GM19240 (cell line): ENCODE measurements around the gene THEMIS.
"Not testable (repeated sequence)": the region's sequence is repeated elsewhere in the genome, so short reads cannot be mapped to it uniquely, and the experiment has no call there.

ENCODE experiments used
- DNase-seq: peaks from one replicate; pipeline ENCODE4 v3.0.0; 2011; ENCODE audit warnings: low spot score; ENCODE audit not compliant: insufficient read length

The THEMIS gene

DNA sequence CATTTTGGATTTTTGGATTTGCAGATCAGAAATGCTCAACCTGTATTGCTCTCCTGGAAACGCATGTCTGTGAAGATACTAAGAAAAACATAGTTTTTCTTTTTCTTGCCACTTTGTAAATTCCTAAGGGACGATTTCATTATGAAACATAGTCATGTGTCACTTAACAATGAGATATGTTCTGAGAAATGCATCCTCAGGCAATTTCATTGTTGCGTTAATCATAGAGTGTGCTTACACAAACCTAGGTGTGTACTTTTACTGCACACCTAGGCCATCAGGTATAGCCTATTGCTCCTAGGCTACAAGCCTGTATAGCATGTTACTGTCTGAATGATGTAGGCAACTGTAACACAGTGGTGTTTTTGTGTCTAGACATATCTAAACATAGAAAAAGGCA, 13.4 kb upstream of the THEMIS start:
- DNase-seq: no peak

DNA sequence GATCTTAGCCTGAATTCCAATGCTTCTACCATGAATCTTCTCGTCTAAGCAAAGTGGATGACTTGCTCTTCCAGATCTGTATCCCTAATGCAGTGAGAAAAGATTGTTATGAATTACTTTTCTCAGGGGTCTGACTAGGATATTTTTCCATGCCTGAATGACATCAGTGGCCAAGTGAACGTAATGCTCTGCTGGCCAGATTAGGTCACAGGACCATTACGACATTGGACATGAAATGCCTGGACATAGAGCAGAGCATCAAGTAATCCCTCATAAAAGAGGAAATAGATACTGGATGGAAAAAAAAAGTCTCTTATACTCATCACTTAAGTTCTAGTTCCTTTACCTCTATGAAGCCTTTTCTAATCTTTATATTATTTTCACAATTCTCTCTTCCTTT, 12.1 kb upstream of the THEMIS start:
- no peak for DNase-seq

DNA sequence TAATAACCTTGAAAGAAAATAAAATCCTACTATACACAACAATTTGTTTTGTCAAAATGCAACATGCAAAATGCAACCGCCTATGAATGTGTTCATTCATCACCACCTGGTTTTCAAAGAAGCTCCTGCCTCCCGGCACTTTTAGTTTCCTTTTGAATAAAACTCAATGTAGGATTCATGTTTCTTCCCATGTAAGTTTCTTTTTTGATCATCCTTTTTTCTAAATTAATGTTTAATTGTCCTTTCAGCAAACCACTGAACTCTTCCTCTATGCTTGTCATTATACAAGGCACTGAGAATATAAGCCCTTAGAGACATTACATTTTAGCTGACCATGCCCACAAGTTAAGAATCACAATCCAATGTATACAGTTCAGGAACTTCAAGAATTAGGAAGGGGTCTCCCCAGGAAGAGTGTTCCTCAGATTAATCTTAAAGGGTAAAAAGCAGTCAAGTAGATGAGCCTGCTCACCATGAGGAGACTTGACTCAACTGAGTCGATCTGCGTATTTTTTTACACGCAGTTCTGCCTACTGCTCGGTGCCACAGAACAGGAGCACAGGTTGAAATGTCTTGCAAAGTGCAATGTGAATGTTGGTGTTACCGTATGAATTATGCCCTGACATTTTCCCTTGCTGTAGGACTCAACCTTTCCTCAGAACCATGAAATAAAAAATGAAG, 7.2 kb upstream of the THEMIS start:
- no peak for DNase-seq

DNA sequence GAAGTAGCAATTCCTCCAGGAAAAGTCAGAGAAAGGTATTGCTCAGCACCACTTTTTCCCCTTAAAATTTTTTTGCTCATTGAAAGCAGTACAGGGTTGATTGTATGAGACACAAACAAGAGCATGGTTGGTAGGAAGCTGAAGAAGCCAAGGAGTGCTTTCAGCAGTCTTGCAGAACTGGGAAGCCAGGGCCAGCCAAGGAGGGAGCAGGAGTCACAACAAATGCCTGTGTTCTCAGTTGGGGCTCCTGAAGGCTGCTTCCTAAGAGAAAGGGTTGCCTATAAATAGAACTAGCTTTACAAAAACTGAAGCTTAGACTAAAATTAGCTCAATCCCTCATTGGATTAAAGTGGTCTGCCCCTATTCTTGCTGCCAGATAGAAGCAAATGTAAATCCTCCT, 3.3 kb upstream of the THEMIS start:
- DNase-seq: no peak

DNA sequence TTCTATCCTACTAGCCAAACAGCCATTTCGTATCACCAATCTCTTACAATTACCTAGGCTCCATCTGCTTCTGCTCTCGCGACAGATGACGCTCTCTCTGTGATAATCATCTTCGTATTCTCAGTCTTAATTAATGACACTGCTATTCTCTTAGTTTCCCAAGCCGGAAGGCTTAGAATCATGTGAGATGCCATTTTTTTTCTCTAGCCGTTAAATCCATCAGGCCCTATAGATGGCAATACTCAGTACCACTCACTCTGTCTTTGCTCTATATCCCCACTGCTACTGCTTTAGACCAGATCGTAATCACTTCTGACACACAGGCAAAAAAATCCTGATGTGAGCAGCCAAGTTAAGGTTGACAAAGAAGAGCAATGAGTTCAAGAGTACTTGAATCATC, 2.1 kb upstream of the THEMIS start:
- no peak for DNase-seq

DNA sequence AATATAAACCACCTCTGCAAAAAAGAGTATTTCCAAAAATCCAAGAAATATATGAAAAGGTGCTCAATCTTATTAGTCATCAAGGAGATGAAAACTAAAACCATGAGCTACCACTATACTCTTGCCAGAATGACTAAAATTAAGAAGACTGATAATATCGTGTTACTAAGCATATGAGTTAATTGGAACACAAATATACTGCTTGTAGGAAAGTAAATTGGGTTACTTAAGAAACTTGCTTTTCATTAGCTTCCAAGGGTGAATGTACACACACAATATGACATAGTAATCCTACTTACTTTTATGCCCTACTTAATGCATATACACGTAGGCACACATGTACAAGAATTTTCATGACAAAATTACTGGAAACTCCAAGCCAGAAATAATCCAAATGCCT, 3.4 kb downstream of the THEMIS start:
- no peak for DNase-seq

DNA sequence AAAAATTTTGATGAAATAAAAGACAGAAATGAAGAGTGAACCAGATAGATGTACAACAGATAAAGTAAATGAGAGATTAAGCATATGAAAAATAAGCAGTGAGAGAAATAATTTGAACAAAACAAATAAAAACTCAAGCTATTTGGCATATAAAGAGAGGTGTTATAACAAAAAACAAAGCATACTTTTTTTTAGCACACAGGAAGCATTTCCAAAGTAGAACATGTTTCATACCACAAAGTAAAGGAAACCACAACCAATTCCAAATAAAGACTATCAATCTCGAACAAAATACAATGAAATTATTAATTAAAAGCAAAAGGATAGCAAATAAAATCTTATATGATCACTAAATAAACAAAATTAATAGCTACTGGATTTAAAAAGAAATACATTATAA, 6.8 kb downstream of the THEMIS start:
- DNase-seq: no peak

DNA sequence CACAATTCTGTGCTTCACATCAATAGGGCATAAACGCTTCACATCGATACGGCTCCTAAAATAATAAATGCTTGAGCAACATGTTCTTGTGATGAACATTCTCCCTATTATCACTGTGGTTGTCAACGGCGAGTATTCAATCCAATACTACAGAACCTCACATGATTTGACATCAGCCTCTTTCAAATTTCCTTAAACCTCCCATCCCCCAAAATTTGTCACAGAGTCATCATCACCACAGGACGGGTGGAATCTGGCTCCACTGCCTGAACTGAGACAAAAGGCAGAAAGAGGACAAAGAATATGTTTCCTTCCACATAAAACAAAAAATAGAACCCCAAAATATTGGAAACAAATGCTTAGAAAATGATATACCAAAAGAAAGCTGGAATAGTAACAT, 7.3 kb downstream of the THEMIS start:
- no peak for DNase-seq

DNA sequence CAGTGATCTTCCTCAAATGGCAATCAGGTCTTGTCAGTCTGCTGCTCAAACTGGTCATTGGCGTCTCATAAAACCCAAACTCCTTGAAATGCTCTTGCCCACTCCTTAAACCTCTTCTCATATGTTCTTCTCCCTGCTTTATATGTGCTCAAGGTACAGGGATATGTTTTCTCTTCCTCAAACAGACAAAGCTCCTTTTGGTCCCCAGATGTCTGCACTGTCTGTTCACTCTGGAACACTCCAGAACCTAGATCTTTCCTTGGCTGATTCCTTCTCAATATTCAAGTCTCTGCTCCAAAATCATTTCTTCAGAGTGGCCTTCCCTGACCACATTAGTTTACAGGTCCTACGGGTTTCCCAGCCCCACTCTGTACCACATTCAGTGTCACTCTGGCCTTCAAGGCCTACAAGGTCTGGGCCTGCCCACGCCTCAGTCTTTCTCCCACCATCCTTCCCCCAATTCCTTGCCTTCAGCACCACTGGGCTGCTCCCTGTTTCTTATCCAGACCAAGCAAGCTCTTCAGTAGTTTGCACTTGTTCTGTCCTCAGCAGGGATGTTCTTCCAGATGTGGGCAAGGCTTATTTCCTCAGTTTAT, 9.0 kb downstream of the THEMIS start:
- no peak for DNase-seq

DNA sequence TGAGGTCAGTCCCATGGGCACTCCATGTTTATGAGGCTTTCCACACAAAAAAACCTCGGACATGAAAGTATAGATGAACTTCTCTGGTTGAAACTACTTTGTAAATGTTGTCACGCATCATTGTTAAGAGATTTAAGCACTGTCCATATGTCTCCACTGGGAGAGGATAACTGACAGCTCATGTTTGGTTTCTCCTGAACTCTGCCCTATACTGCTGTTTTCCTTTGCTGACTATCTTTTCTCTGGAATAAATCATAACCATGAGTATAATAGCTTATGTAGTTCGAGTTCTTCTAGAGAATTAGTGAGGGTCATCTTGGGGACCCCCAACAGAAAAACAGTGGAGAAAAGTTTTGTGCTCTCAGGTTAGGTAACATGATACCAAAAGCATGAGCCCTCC, 14.3 kb downstream of the THEMIS start:
- DNase-seq: no peak

DNA sequence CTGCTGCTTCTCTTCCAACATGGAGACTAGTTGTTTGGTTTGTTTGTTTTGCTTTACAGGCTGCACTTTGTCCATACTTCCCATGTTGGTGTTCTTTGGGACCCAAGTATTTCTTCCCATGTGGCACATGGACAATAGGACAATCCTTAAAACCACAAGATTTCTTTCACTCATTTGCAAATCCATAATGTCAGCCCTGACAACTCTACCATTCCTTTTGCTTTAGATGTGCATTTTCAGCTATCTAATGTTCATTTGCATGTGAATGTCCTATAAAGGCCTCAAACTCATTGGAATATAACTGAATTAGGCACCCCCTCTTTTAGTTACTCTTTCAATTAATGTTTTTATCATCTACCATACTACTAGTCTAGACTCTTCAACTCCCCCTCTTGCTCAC, 16.7 kb downstream of the THEMIS start:
- no peak for DNase-seq

DNA sequence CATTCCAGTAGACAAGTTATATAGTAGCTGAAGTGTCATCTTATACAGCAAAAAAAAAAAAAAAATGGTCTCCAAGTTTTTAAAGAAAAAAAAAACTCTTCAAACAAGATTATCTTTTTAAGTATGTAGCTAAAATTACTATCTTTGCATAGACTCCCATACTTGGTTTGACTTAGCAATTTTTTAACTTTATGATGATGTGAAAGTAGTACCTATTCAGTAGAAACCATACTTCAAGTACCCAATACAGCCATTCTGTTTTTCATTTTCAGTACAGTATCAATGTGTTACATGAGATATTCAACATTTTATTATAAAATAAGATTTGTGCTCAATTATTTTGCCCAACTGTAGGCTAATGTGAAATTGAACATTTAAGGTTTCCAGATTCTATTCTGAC, 18.9 kb downstream of the THEMIS start:
- not testable (repeated sequence) for DNase-seq

DNA sequence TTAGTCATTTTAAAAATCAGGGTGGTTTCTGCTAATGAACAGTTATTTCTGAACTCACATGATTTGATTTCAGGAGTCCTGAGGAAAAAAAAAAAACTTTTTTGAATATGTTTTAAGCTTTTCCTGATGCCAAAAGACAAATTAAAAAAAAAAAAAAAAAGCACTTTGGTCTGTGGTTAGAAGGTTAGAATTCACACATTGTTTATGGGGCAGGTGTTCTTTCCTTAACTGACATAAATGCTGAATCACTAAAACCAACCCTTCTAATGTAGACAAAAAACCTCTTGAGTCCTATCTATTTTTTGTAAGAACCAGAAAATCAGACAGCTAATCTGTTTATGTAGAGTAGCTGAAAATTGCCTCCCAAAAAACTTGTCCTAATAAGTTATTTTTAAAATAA, 20.4 kb downstream of the THEMIS start:
- DNase-seq: no peak

DNA sequence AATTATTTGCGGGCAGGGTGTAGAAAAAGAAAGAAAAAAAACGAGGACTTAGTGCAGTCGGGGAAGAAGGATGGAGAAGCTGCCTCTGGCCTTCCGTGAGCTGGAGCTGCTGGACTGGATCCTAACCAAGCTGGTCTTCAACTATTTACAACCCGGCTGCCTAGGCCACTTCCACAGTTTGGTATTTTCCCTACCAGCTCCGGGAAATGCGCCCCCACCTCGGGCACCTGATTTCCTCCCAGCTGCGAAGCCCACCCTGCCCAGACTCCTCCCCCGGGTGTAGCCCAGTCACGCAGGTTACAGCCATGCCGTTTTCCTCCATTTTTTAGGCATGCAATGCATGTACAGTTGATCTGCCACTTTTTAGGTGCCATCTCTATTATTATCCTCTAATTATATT, 21.2 kb downstream of the THEMIS start:
- DNase-seq: no peak

DNA sequence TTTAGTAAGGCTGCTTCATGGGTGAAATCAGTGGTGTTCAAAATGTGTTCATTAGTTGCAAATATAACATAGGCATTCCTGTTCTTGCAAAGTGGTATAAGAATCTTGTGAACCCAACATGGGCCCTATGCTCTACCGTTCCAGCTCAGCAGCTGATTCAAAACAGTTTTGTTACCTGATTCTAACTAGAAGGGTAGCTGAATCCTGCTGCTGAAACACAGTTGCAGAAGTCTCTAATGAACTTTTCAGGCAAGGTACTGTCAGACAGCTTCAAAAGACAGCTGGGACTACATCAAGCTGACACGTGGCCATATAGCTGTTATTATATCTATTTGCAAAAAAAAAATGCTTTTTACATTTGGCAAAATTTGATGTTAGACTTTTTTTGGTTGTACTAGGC, 22.7 kb downstream of the THEMIS start:
- DNase-seq: no peak

DNA sequence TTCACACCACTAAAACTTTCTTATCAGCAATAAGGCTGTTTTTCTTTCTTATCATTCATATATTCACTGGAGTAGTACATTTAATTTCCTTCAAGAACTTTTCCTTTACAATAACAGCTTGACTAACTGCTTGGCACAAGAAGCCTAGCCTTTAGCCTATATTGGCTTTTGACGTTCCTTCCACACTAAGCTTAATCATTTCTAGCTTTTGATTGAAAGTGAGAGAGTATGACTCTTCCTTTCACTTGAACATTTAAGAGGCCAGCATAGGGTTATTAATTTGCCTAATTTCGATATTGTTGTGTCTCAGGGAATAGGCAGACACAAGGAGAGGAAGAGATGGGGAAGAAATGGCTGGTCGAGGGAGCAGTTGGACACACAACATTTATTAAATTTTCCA, 23.6 kb downstream of the THEMIS start:
- no peak for DNase-seq

DNA sequence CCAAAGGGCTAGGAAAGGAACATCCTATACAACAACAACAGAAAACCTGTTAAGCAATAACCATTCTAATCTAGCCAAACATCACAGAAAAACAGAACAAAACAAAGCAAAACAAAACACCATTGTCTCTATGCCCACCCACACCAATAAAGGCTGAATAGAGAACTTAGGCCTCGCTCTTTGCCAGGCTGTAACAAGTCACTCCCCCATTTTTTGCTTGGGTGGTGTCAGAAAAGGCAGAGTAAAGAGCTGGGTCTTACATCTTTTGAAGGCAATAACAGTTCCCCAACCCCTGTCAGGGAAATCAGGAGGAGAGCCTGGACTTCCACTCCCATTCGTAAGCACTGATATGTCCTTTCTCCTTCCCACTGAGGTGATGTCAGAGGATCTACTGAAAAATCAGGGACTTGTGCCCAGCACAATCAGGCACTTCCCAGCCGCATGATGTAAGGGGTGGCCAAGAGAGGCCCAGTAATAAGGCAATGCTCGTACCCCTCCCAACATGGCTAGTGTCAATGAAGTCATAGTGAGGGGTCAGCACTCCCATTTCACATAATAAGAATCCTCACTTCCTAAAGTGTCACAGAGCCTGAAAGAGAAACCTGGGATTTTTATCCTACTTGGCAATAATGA, 31.0 kb downstream of the THEMIS start:
- DNase-seq: no peak

DNA sequence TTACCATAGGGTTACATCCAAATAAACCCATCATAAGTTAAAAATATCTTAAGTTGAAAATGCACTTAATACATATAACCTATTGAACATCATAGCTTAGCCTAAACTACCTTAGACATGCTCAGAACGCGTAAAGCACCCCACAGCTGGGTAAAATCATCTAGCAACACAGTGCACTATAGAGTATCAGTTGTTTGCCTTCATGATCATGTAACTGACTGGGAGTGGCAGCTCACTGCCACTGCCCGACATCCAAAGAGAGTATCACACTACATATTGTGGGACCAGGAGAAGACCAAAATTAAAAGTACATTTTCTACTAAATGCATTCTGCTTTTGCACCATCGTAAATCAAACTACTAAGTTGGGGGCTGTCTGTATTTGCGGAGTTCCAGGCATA, 31.7 kb downstream of the THEMIS start:
- DNase-seq: no peak

DNA sequence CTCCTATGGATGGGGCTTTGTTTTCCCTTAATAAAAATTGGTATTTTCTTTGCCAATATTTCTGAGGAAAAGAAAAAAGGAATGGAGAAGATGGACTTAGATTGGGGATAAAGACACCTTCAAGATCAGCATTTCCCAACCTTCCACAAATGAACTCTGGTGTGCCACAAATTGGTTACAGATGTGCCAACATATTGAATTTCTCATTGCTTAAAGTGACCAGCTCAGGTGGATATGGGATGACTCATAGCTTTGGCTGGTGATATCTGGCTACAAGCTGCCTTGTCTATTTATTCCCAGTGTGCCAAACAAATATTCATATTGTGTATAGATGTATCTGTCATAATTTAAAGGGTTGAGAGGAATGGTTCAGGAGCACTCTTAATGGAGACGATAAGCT, 32.5 kb downstream of the THEMIS start:
- DNase-seq: no peak

DNA sequence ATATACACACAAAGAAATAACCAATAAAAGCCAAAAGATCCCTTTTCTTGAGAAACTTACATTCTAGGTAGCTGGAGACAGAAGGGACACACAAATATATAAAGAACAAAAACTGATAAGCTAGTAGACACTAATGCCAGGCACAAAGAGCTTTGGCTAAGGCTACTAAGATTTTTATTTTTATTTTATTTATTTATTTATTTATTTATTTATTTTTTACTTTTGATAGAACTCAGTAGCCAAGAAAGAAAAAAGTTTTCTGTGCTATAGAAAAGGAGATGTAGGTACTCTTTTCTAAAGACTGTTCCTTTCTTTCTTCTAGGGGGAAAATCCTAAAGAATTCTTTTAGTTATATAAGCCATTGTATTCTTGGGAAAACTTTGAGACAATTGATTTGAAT, 34.1 kb downstream of the THEMIS start:
- no peak for DNase-seq

DNA sequence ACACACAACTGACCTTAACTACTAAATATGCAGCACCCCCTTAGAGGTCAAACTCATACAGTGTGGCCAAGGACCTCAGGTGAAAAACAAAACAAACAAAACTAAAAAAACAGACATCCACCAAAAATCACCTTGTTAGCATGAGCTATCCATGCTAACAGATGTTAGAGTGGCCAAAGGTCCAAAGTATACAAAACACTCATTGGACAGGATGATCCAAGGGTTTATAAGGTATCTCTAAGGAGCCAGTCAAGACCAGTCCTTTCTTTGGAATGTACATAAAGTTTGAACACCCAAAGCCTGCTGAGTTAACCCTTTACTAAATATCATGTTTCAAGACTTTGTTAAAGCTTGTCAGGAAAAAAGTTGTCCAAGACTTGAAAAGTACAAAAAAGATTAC, 35.8 kb downstream of the THEMIS start:
- DNase-seq: no peak

DNA sequence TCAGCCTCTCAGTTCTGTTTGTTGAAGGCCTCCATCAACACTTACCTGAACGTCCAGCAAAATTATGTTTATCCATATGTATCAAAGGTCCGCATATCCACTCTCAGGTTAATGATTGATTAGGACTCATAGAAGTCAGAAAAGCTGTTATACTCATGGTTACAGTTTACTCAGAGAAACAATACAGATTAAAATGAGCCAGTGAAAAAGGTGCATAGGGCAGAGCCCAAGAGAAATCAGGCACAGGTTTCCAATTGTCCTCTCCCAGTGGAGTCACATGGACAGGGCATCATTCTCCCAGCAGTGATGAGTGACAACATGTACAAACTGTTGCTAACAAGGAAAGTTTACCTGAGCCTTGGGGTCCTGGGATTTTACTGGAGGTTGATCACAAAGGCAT, 36.2 kb downstream of the THEMIS start:
- no peak for DNase-seq

DNA sequence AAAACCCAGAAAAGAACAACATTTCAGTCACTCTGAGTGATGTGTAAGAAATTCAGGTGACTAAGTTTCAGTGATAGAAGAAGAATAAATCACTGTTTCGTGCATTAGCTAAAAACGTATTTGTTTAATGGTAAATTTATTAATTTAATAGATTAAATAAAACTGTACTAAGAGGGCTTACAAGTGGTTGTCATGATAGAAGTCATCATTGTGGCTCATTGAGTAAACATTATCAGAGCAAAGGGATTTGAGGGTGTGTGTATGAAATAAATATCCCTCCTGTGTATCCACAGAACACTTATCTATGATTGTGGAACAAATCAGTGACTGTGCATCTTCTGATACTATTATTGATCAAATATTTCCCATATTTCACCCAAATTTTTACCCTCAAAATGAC, 40.1 kb downstream of the THEMIS start:
- no peak for DNase-seq
